Smooth muscle cell (in vitro differentiated cells): Measurements from ENCODE around the gene CYP4F22. TPM values are rescaled to one million over a fixed set of nuclear protein-coding genes. Genes with fewer than 3 reads are reported as not detected.

Experiments
- DNase-seq: peaks from one replicate; lab custom pipeline; 2025; ENCODE audit not compliant: unreplicated experiment; lab: John Stamatoyannopoulos, UW
- H2AFZ ChIP-seq: fragments of 200-600 bp; sonication (generic); 2 replicates; pipeline ENCODE4 v1.6.0; 2016; ENCODE audit warnings: antibody characterized with exemption, low read depth, mild to moderate bottlenecking
- H3F3A ChIP-seq: fragments of 200-600 bp; sonication (generic); 2 replicates; pipeline ENCODE4 v1.6.0; 2017; ENCODE audit warnings: antibody characterized with exemption, low read depth
- H3K27ac ChIP-seq: fragments of 200-600 bp; sonication (generic); 2 replicates; pipeline ENCODE4 v1.5.1; 2016; ENCODE audit warnings: low read depth, mild to moderate bottlenecking
- H3K27me3 ChIP-seq: fragments of 200-600 bp; sonication (generic); 2 replicates; pipeline ENCODE4 v1.6.1; 2016; ENCODE audit warnings: low read depth, mild to moderate bottlenecking
- H3K36me3 ChIP-seq: fragments of 200-600 bp; sonication (generic); 2 replicates; pipeline ENCODE4 v1.5.1; 2016; ENCODE audit warnings: low read depth
- H3K4me1 ChIP-seq: fragments of 200-600 bp; sonication (generic); 2 replicates; pipeline ENCODE4 v1.5.1; 2016; ENCODE audit warnings: low read depth
- H3K4me2 ChIP-seq: fragments of 200-600 bp; sonication (generic); 2 replicates; pipeline ENCODE4 v1.6.0; 2016; ENCODE audit warnings: mild to moderate bottlenecking
- H3K4me3 ChIP-seq: fragments of 200-600 bp; sonication (generic); 2 replicates; pipeline ENCODE4 v1.5.1; 2016; ENCODE audit warnings: mild to moderate bottlenecking
- H3K79me2 ChIP-seq: fragments of 200-600 bp; sonication (generic); 2 replicates; pipeline ENCODE4 v1.6.0; 2016; ENCODE audit warnings: low read depth, mild to moderate bottlenecking
- H3K9ac ChIP-seq: fragments of 200-600 bp; sonication (generic); 2 replicates; pipeline ENCODE4 v1.6.0; 2016; ENCODE audit warnings: low read depth
- H3K9me3 ChIP-seq: fragments of 200-600 bp; sonication (generic); replicated peaks from 2 replicates; pipeline ENCODE4 v1.5.1; 2016; ENCODE audit warnings: low read depth
- H4K20me1 ChIP-seq: fragments of 200-600 bp; sonication (generic); 2 replicates; pipeline ENCODE4 v1.6.0; 2016; ENCODE audit warnings: low read depth
- CTCF ChIP-seq: fragments of 200-600 bp; sonication (generic); IDR thresholded peaks from 2 replicates; pipeline ENCODE4 v1.5.1; 2017; ENCODE audit warnings: borderline replicate concordance, mild to moderate bottlenecking, antibody characterized with exemption; ENCODE audit not compliant: insufficient read depth, poor library complexity, severe bottlenecking
- WGBS: methylation state at CpG from one replicate; pipeline ENCODE4 v1.1.7; 2016; ENCODE audit warnings: low lambda C conversion rate; 5-methylcytosine and 5-hydroxymethylcytosine counted together
- polyA plus RNA-seq: library from polyadenylated mRNA; unstranded; fragments of >200 nt; fragmentation: Nextera tagmentation; extraction: Ambion mirVana; gene quantifications from 2 replicates; pipeline ENCODE4 v1.2.1, GENCODE V29; 2016
- total RNA-seq: library from RNA; depleted of rRNA; stranded (reverse); fragments of >200 nt; gene quantifications from 2 replicates; pipeline ENCODE4 v1.2.3, GENCODE V29; 2014

CYP4F22 gene
- total and polyA plus RNA-seq, 2 experiments from 2014 or later: not detected

DNA sequence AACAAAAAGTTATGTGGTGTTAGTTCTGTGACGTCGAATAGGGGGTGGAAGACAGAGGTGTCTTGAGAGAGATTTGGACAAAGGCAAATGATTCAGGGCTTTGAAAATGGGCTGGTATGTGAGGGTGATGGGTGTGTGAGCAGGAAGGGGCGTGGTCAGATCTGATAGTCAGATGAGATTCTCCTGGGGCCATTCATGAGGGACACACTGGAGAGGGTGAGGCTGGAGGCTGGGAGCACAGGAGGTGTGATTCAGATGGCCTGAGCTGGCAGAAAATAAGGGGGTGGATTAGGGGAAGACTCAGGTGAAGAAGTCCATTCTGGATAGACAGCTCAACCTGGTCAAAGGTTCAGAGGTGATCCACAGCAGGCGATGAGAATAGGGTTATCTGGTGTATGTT is 28.0 kb downstream of the CYP4F22 start:
- no peaks in the 10 kb centered on the region for H3K4me1 ChIP-seq
- no peak overlapping the region for H3K4me2 ChIP-seq
- no peaks in the 10 kb centered on the region for H3K79me2 ChIP-seq
- TF ChIP-seq CTCF: no peak
- H3K9me3 ChIP-seq: no peaks in the 10 kb centered on the region
- H3K4me3 ChIP-seq: no peak overlapping the region
- no peaks in the 10 kb centered on the region for H3F3A ChIP-seq
- DNase-seq: no peak
- no peak overlapping the region for H3K9ac ChIP-seq
- no peaks in the 10 kb centered on the region for H3K27me3 ChIP-seq
- no peaks in the 10 kb centered on the region for H4K20me1 ChIP-seq
- H3K36me3 ChIP-seq: no peaks in the 10 kb centered on the region
- H2AFZ ChIP-seq: no peak overlapping the region
- WGBS: 75% methylated on average over 4 of the region's 4 CpGs
- no peak overlapping the region for H3K27ac ChIP-seq

DNA sequence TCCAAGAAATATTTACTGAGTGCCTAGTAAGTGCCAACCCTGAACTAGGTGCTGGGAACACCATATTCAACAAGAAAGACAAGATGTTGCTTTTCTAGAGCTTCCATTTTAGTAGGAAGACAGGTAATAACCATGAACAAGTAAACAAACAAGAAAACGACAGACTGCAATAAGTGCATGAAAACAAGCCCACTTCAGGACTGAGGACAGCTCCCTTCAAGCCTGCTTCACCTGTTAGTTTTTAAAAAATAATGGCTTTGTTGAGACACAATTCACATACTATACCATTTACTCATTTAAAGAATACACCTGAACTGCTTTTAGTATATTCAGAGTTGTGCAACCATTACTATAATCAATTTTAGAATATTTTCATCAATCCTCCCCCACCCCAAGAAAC is 30.4 kb downstream of the CYP4F22 start:
- H3K79me2 ChIP-seq: no peaks in the 10 kb centered on the region
- WGBS: 71% methylated on average over 1 of the region's 1 CpG
- no peaks in the 10 kb centered on the region for H4K20me1 ChIP-seq
- H2AFZ ChIP-seq: no peak overlapping the region
- H3K27me3 ChIP-seq: no peaks in the 10 kb centered on the region
- no peak overlapping the region for H3K4me2 ChIP-seq
- no peaks in the 10 kb centered on the region for H3K4me1 ChIP-seq
- no peak overlapping the region for H3K27ac ChIP-seq
- TF ChIP-seq CTCF: no peak
- no peaks in the 10 kb centered on the region for H3K9me3 ChIP-seq
- DNase-seq: no peak
- H3K9ac ChIP-seq: no peak overlapping the region
- no peaks in the 10 kb centered on the region for H3F3A ChIP-seq
- H3K36me3 ChIP-seq: no peaks in the 10 kb centered on the region
- no peak overlapping the region for H3K4me3 ChIP-seq

DNA sequence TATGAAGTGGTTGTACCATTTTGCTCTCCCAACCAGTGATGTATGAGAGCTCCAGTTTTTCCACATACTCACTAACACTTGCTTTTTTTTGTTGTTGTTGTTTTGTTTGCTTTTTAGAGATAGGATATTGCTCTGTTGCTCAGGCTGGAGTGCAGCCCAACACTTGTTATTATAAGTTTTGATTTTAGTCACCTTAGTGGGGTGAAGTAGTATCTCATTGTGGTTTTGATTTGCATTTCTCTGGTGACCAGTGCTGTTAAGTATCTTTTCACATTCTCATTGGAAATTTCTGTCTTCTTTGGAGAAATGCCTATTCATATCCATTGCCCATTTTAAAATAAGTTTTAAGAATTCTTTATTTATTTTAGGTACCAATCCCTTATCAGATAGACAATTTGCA is 31.3 kb downstream of the CYP4F22 start:
- Histone ChIP-seq H3K27ac (no peak overlapping the region), H3K27me3 (no peaks in the 10 kb centered on the region)

More for the DNA sequence above, 31.3 kb downstream of the CYP4F22 start:
- DNase-seq: no peak
- TF ChIP-seq CTCF: no peak
- H3K9me3 ChIP-seq: no peaks in the 10 kb centered on the region
- H3F3A ChIP-seq: no peaks in the 10 kb centered on the region
- H2AFZ ChIP-seq: no peak overlapping the region
- no peak overlapping the region for H3K9ac ChIP-seq
- H3K4me1 ChIP-seq: no peaks in the 10 kb centered on the region
- no peaks in the 10 kb centered on the region for H3K79me2 ChIP-seq
- no peaks in the 10 kb centered on the region for H4K20me1 ChIP-seq
- no peaks in the 10 kb centered on the region for H3K36me3 ChIP-seq
- H3K4me2 ChIP-seq: no peak overlapping the region
- no peak overlapping the region for H3K4me3 ChIP-seq
